DOHH2 (cell line): ENCODE data around the gene AJAP1.

Experiments
- H3F3A ChIP-seq: fragments of 200-600 bp; sonication (generic), shearing (Covaris generic); 2 replicates; pipeline ENCODE4 v1.6.0; 2016; ENCODE audit warnings: antibody characterized with exemption, mild to moderate bottlenecking; ENCODE audit not compliant: control insufficient read depth, insufficient read depth
- H3K27ac ChIP-seq: fragments of 200-600 bp; sonication (generic); 2 replicates; pipeline ENCODE4 v1.5.1; 2014; ENCODE audit warnings: low read depth, mild to moderate bottlenecking, low read length, moderate library complexity
- H3K27me3 ChIP-seq: fragments of 200-600 bp; sonication (generic); 2 replicates; pipeline ENCODE4 v1.6.1; 2014; ENCODE audit warnings: mild to moderate bottlenecking, low read length, mixed read lengths; ENCODE audit not compliant: control insufficient read depth
- H3K36me3 ChIP-seq: fragments of 200-600 bp; sonication (generic); 2 replicates; pipeline ENCODE4 v1.6.1; 2014; ENCODE audit warnings: mild to moderate bottlenecking, low read length, moderate library complexity, mixed read lengths; ENCODE audit not compliant: control insufficient read depth
- H3K4me1 ChIP-seq: fragments of 200-600 bp; sonication (generic); 2 replicates; pipeline ENCODE4 v1.6.1; 2014; ENCODE audit warnings: mild to moderate bottlenecking, low read length, mixed read lengths; ENCODE audit not compliant: control insufficient read depth
- H3K4me2 ChIP-seq: fragments of 200-600 bp; sonication (generic); 2 replicates; pipeline ENCODE4 v1.6.0; 2014; ENCODE audit warnings: mild to moderate bottlenecking, low read length, moderate library complexity
- H3K4me3 ChIP-seq: fragments of 200-600 bp; sonication (generic); 2 replicates; pipeline ENCODE4 v1.5.1; 2014; ENCODE audit warnings: mild to moderate bottlenecking, low read length, mixed read lengths
- H3K79me2 ChIP-seq: fragments of 200-600 bp; sonication (generic); 2 replicates; pipeline ENCODE4 v1.6.1; 2014; ENCODE audit warnings: mild to moderate bottlenecking, low read length, mixed read lengths; ENCODE audit not compliant: control insufficient read depth
- H3K9me2 ChIP-seq: fragments of 200-600 bp; sonication (generic); replicated peaks from 2 replicates; pipeline ENCODE4 v1.6.1; 2014; ENCODE audit warnings: mild to moderate bottlenecking, low read length, mixed read lengths; ENCODE audit not compliant: control insufficient read depth
- H3K9me3 ChIP-seq: fragments of 200-600 bp; sonication (generic); 2 replicates; pipeline ENCODE4 v1.6.1; 2014; ENCODE audit warnings: antibody characterized with exemption, low read length, mixed read lengths; ENCODE audit not compliant: control insufficient read depth, insufficient read depth
- H4K20me1 ChIP-seq: fragments of 200-600 bp; sonication (generic); 2 replicates; pipeline ENCODE4 v1.6.0; 2014; ENCODE audit warnings: low read depth, mild to moderate bottlenecking, antibody characterized with exemption, low read length, moderate library complexity; ENCODE audit not compliant: control insufficient read depth, insufficient read depth
- EZH2phosphoT487 ChIP-seq: fragments of 200-600 bp; sonication (generic); IDR thresholded peaks from 2 replicates; pipeline ENCODE4 v1.6.1; 2017; ENCODE audit warnings: borderline replicate concordance, mild to moderate bottlenecking, antibody characterized with exemption, low read length, moderate library complexity, mixed read lengths
- TF ChIP-seq, protein P1 (sequence below): fragments of 200-600 bp; sonication (generic); IDR thresholded peaks from one replicate; pipeline ENCODE4 v1.5.1; 2014; ENCODE audit warnings: antibody characterized with exemption, mild to moderate bottlenecking, low read depth, low read length; ENCODE audit not compliant: poor library complexity, severe bottlenecking

AJAP1 gene

GRCh38 chr1:4648657-4649056 lies 5.8 kb upstream of the AJAP1 start:
- Histone ChIP-seq H3F3A (no peaks in the 10 kb centered on the region), H4K20me1 (no peaks in the 10 kb centered on the region), H3K4me2 (no peak overlapping the region), H3K36me3 (no peaks in the 10 kb centered on the region), H3K9me3 (no peaks in the 10 kb centered on the region; the same call in 1 of the 2 replicates), H3K27ac (no peak overlapping the region), H3K9me2 (no peaks in the 10 kb centered on the region), H3K27me3 (no peaks in the 10 kb centered on the region), H3K4me1 (peaks cover 28% of the 10 kb centered on the region), H3K79me2 (no peaks in the 10 kb centered on the region), H3K4me3 (no peak overlapping the region)
- TF ChIP-seq, protein P1, sequence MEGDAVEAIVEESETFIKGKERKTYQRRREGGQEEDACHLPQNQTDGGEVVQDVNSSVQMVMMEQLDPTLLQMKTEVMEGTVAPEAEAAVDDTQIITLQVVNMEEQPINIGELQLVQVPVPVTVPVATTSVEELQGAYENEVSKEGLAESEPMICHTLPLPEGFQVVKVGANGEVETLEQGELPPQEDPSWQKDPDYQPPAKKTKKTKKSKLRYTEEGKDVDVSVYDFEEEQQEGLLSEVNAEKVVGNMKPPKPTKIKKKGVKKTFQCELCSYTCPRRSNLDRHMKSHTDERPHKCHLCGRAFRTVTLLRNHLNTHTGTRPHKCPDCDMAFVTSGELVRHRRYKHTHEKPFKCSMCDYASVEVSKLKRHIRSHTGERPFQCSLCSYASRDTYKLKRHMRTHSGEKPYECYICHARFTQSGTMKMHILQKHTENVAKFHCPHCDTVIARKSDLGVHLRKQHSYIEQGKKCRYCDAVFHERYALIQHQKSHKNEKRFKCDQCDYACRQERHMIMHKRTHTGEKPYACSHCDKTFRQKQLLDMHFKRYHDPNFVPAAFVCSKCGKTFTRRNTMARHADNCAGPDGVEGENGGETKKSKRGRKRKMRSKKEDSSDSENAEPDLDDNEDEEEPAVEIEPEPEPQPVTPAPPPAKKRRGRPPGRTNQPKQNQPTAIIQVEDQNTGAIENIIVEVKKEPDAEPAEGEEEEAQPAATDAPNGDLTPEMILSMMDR: no peak
- no peak for TF ChIP-seq EZH2phosphoT487

- no peaks in the 10 kb centered on the region for H3K79me2 ChIP-seq
- no peaks in the 10 kb centered on the region for H3K9me2 ChIP-seq
- no peaks in the 10 kb centered on the region for H4K20me1 ChIP-seq
- no peak overlapping the region for H3K4me3 ChIP-seq
- H3K36me3 ChIP-seq: no peaks in the 10 kb centered on the region
- H3K4me2 ChIP-seq: peak overlapping the region; percentile 3; the same call in 1 of the 2 replicates
- H3K27me3 ChIP-seq: no peaks in the 10 kb centered on the region
- no peaks in the 10 kb centered on the region; the same call in 1 of the 2 replicates for H3K9me3 ChIP-seq
- no peaks in the 10 kb centered on the region for H3F3A ChIP-seq
- peaks cover 21% of the 10 kb centered on the region for H3K4me1 ChIP-seq
- TF ChIP-seq, protein P1: no peak
- no peak for TF ChIP-seq EZH2phosphoT487
- no peak overlapping the region for H3K27ac ChIP-seq
Observed at GRCh38 chr1:4650481-4650880, 3.9 kb upstream of the AJAP1 start.

DNA sequence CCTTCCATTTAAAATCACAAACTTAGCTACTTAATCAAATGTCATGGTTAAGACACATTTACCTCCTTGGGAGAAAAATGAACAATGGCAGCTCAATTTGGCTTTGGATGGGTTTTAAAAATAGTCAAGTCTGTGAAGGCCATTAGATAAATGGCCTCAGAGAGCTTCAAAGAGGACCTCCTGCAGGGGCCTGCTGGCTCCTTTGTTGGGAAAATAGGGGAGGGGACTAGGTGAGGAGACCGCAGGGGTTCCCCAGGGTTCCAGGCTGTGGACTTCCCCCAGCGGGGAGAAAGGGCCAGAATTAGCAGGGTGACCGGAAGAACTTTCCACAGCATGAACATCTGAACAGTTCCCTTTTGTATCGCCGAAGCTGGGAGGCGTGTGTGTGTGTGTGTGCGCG lies 3.4 kb upstream of the AJAP1 start:
- Histone ChIP-seq H3K36me3 (no peaks in the 10 kb centered on the region), H3K79me2 (no peaks in the 10 kb centered on the region), H3K9me3 (no peaks in the 10 kb centered on the region; the same call in 1 of the 2 replicates), H3F3A (no peaks in the 10 kb centered on the region), H3K27me3 (peaks cover 2% of the 10 kb centered on the region), H3K9me2 (no peaks in the 10 kb centered on the region), H3K27ac (no peak overlapping the region), H3K4me1 (peaks cover 21% of the 10 kb centered on the region), H3K4me3 (no peak overlapping the region), H3K4me2 (peak overlapping the region; percentile 3; the same call in 1 of the 2 replicates), H4K20me1 (no peaks in the 10 kb centered on the region)
- TF ChIP-seq EZH2phosphoT487: no peak
- TF ChIP-seq, protein P1: no peak
